GM12878 (cell line): ENCODE data around the gene IGSF6. TPM values are rescaled to one million over a fixed set of nuclear protein-coding genes. Genes with fewer than 3 reads are reported as not detected.

ENCODE experiments used
- ATAC-seq: fragments of 200-7000 bp; cut with Tn5 transposase; 3 replicates; pipeline ENCODE4 v1.9.1; 2020; ENCODE audit warnings: mild to moderate bottlenecking, moderate library complexity
- BruUV-seq: library from RNA; stranded (reverse); fragments of 400-500 nt; replicated peaks from 2 replicates; lab custom pipeline; 2021; lab: Mats Ljungman, UMichigan
- CTCF ChIA-PET: fragments of 300-600 bp; sonication (Branson Sonifier 250); formaldehyde crosslinking; extraction: SDS; loops from one replicate; lab custom pipeline; 2021; ENCODE audit warnings: inconsistent platforms; lab: Yijun Ruan, JAX
- POLR2A ChIA-PET: fragments of 350-600 bp; formaldehyde crosslinking; extraction: SDS; loops from one replicate; lab custom pipeline; 2021; ENCODE audit warnings: inconsistent platforms; lab: Charles Lee
- RAD21 ChIA-PET: fragments of 300-600 bp; sonication (Branson Sonifier 250); formaldehyde crosslinking; loops from one replicate; lab custom pipeline; 2023; ENCODE audit warnings: antibody characterized with exemption; ENCODE audit not compliant: unreplicated experiment; lab: Charles Lee
- SMC1A ChIA-PET: fragments of 300-600 bp; sonication (Branson Sonifier 250); formaldehyde crosslinking; loops from one replicate; lab custom pipeline; 2023; ENCODE audit not compliant: unreplicated experiment, uncharacterized antibody; lab: Charles Lee
- DNase-seq: peaks from one replicate; pipeline ENCODE4 v3.0.0-alpha.2; 2011; ENCODE audit warnings: low read depth, low spot score
- FAIRE-seq: peaks from 3 replicates; lab custom pipeline; 2011; peaks lifted over from hg19 to GRCh38; lab: Jason Lieb, UNC
- H2AFZ ChIP-seq: 2 replicates; pipeline ENCODE4 v1.6.0; 2011; ENCODE audit warnings: low read depth, low read length, control low read depth; ENCODE audit not compliant: control insufficient read depth
- H3K27ac ChIP-seq: 2 replicates; pipeline ENCODE4 v1.5.1; 2011; ENCODE audit warnings: control low read depth; ENCODE audit not compliant: control insufficient read depth, insufficient read depth
- H3K27me3 ChIP-seq, 2 experiments: replicated peaks in 1 of 2; 2 replicates each; pipeline versions ENCODE4 v1.6.0 to v1.6.1; 2011; ENCODE audit warnings: low read length in 1 of 2; ENCODE audit not compliant: control insufficient read depth in 2 of 2, insufficient read depth in 2 of 2
- H3K36me3 ChIP-seq, 2 experiments: 2 replicates each; pipeline ENCODE4 v1.5.1; 2011; ENCODE audit warnings: low read length in 1 of 2; ENCODE audit not compliant: control insufficient read depth in 2 of 2, insufficient read depth in 2 of 2
- H3K4me1 ChIP-seq: 2 replicates; pipeline ENCODE4 v1.6.1; 2011; ENCODE audit warnings: mild to moderate bottlenecking, low read length, moderate library complexity, mixed read lengths; ENCODE audit not compliant: control insufficient read depth, insufficient read depth
- H3K4me2 ChIP-seq: 2 replicates; pipeline ENCODE4 v1.6.0; 2011; ENCODE audit warnings: control low read depth; ENCODE audit not compliant: control insufficient read depth, insufficient read depth
- H3K4me3 ChIP-seq: fragments of 200-600 bp; sonication (generic); 2 replicates; pipeline ENCODE4 v1.5.1; 2016
- H3K79me2 ChIP-seq: 2 replicates; pipeline ENCODE4 v1.6.0; 2011; ENCODE audit warnings: low read length; ENCODE audit not compliant: control insufficient read depth, insufficient read depth
- H3K9ac ChIP-seq: 2 replicates; pipeline ENCODE4 v1.8.0; 2011; ENCODE audit warnings: low read length, control low read depth, mixed read lengths; ENCODE audit not compliant: control insufficient read depth, insufficient read depth
- H3K9me3 ChIP-seq: replicated peaks from 3 replicates; pipeline ENCODE4 v1.5.1; 2011; ENCODE audit warnings: mild to moderate bottlenecking, low read length; ENCODE audit not compliant: control insufficient read depth, insufficient read depth
- H4K20me1 ChIP-seq: 2 replicates; pipeline ENCODE4 v1.6.0; 2011; ENCODE audit not compliant: control insufficient read depth, insufficient read depth
- BHLHE40 ChIP-seq, 2 experiments: fragments of 450-650 bp in 1 of 2; IDR thresholded peaks; 2 replicates each; pipeline ENCODE4 v1.6.1; 2011 to 2017; ENCODE audit warnings: low read depth in 2 of 2, borderline replicate concordance in 1 of 2, improper control_type of control experiment in 1 of 2, low read length in 1 of 2, mild to moderate bottlenecking in 1 of 2
- CEBPZ ChIP-seq: fragments of 150-350 bp; IDR thresholded peaks from 2 replicates; pipeline ENCODE4 v1.6.1; 2016; ENCODE audit warnings: low read depth, low read length
- E2F8 ChIP-seq: fragments of 450-650 bp; IDR thresholded peaks from 2 replicates; pipeline ENCODE4 v1.6.1; 2018; ENCODE audit warnings: mild to moderate bottlenecking, low read depth, moderate library complexity; ENCODE audit not compliant: partially characterized antibody
- ETV6 ChIP-seq, 2 experiments: fragments of 450-650 bp in 1 of 2; IDR thresholded peaks in 1 of 2; conservative IDR thresholded peaks in 1 of 2; 2 replicates each; pipeline ENCODE4 v1.6.1; 2014; ENCODE audit warnings: antibody characterized with exemption in 1 of 2, borderline replicate concordance in 1 of 2, low read depth in 1 of 2, mild to moderate bottlenecking in 1 of 2, moderate library complexity in 1 of 2
- GABPA ChIP-seq: IDR thresholded peaks from 2 replicates; pipeline ENCODE4 v1.6.1; 2014; ENCODE audit warnings: antibody characterized with exemption, low read depth, mild to moderate bottlenecking, inconsistent platforms
- IKZF1 ChIP-seq: fragments of 450-650 bp; conservative IDR thresholded peaks from 2 replicates; pipeline ENCODE4 v1.6.1; 2017; ENCODE audit warnings: antibody characterized with exemption, mild to moderate bottlenecking
- JUND ChIP-seq: IDR thresholded peaks from 2 replicates; pipeline ENCODE4 v1.6.1; 2012; ENCODE audit warnings: low read depth, mild to moderate bottlenecking, low read length, improper control_type of control experiment, moderate library complexity
- NFYA ChIP-seq: IDR thresholded peaks from 2 replicates; pipeline ENCODE4 v1.6.1; 2011; ENCODE audit warnings: low read depth, mild to moderate bottlenecking, low read length, improper control_type of control experiment, borderline replicate concordance
- POLR2AphosphoS5 ChIP-seq: IDR thresholded peaks from 2 replicates; pipeline ENCODE4 v1.6.1; 2011; ENCODE audit warnings: mild to moderate bottlenecking, low read length, inconsistent platforms
- SMC3 ChIP-seq: IDR thresholded peaks from 2 replicates; pipeline ENCODE4 v1.6.1; 2011; ENCODE audit warnings: low read length, improper control_type of control experiment, borderline replicate concordance
- TCF12 ChIP-seq: IDR thresholded peaks from 2 replicates; pipeline ENCODE4 v1.6.1; 2011; ENCODE audit warnings: low read depth, mild to moderate bottlenecking, low read length
- TCF3 ChIP-seq: IDR thresholded peaks from 2 replicates; pipeline ENCODE4 v1.6.1; 2012; ENCODE audit warnings: low read depth, mild to moderate bottlenecking, low read length, borderline replicate concordance; ENCODE audit not compliant: insufficient read depth
- WGBS: methylation state at CpG from one replicate; pipeline ENCODE4 v1.1.6; 2016; ENCODE audit warnings: low lambda C conversion rate; ENCODE audit not compliant: insufficient replicate concordance, insufficient coverage; ENCODE audit errors: missing lambda C conversion rate; 5-methylcytosine and 5-hydroxymethylcytosine counted together
- in situ Hi-C: fragments of 300-500 bp; cut with MboI; formaldehyde crosslinking; loops from 9 replicates; pipeline ENCODE4 v1.14.3; 2018; ENCODE audit warnings: mixed read lengths
- intact Hi-C: fragments of 100-400 bp; cut with micrococcal nuclease; formaldehyde crosslinking; loops from one replicate; pipeline ENCODE4 v1.14.2; 2022; ENCODE audit not compliant: unreplicated experiment
- polyA plus RNA-seq, 11 experiments: library from polyadenylated mRNA; depleted of rRNA in 4 of 11; unstranded in 6 of 11; stranded (reverse) in 5 of 11; fragments of >200 nt; fragmentation: Nextera tagmentation in 4 of 11; fragmentation: Illumina TruSeq in 1 of 11; extraction: Ambion mirVana in 4 of 11; extraction: Trizol in 1 of 11; gene quantifications; 1 replicate in 1 of 11; 2 replicates in 10 of 11; pipeline versions ENCODE4 v1.2.1 to v1.2.3, GENCODE V29; 2011 to 2016; ENCODE audit warnings: inconsistent platforms in 2 of 11, missing spikeins in 2 of 11, low read depth in 1 of 11
- total RNA-seq, 4 experiments: library from RNA; depleted of rRNA in 3 of 4; stranded (reverse); fragments of >200 nt in 3 of 4; fragmentation: Illumina TruSeq in 1 of 4; extraction: Trizol in 1 of 4; gene quantifications; 2 replicates each; pipeline versions ENCODE4 v1.2.1 to v1.2.3, GENCODE V29; 2013 to 2021
- TF ChIP-seq, protein P1 (sequence below): fragments of 450-650 bp; conservative IDR thresholded peaks from 2 replicates; pipeline ENCODE4 v1.6.1; 2017; ENCODE audit warnings: mild to moderate bottlenecking, moderate library complexity
- TF ChIP-seq, protein P2 (sequence below): IDR thresholded peaks from 2 replicates; pipeline ENCODE4 v1.6.1; 2012; ENCODE audit warnings: low read length, inconsistent platforms

The IGSF6 gene
- total and polyA plus RNA-seq, 10 of the 15 experiments (the other 5 are each of a cell fraction or from before 2014, with no cell fraction given) = 0.32 to 1.2 (median 0.72) TPM

GRCh38 chr16:21651515-21651914 lies 893 bp downstream of the IGSF6 start:
- 82% methylated on average over 3 of the region's 3 CpGs for WGBS
- H4K20me1 ChIP-seq = no peaks in the 10 kb centered on the region
- no peaks in the 10 kb centered on the region for H3K79me2 ChIP-seq
- ATAC-seq = no peak
- intact Hi-C loops (no loop called here), in situ Hi-C loops (loop anchor here (10.0 kb wide), 1 partner anchor 53 kb away; no protein-coding TSS in a partner anchor)
- no TSS peak for BruUV-seq
- H3K9ac ChIP-seq = no peak overlapping the region
- no peak overlapping the region for H2AFZ ChIP-seq
- ChIA-PET CTCF (interaction anchor here (1.0 to 1.5 kb wide), 4 partner anchors 10 to 59 kb away, joined by 3 read pairs; no protein-coding TSS in a partner anchor), POLR2A (no interaction called here), SMC1A (interaction anchor here (0.7 kb wide), 1 partner anchor 11 kb away, joined by 3 read pairs; no protein-coding TSS in a partner anchor), RAD21 (interaction anchor here (0.6 to 1.5 kb wide), 2 partner anchors 9 to 298 kb away, joined by 3 to 4 read pairs; no protein-coding TSS in a partner anchor)
- DNase-seq = no peak
- H3K27me3 ChIP-seq = no peaks in the 10 kb centered on the region
- no peak overlapping the region for H3K4me3 ChIP-seq
- peaks cover 0 to 3% of the 10 kb centered on the region in 2 experiments; a peak in 2 of 4 replicates for H3K36me3 ChIP-seq
- H3K27ac ChIP-seq = no peak overlapping the region
- no peak overlapping the region for H3K4me2 ChIP-seq
- peaks cover 27% of the 10 kb centered on the region for H3K4me1 ChIP-seq
- no peaks in the 10 kb centered on the region for H3K9me3 ChIP-seq
- no peak for FAIRE-seq
- no peak for TF ChIP-seq IKZF1
- TF ChIP-seq, protein P1, sequence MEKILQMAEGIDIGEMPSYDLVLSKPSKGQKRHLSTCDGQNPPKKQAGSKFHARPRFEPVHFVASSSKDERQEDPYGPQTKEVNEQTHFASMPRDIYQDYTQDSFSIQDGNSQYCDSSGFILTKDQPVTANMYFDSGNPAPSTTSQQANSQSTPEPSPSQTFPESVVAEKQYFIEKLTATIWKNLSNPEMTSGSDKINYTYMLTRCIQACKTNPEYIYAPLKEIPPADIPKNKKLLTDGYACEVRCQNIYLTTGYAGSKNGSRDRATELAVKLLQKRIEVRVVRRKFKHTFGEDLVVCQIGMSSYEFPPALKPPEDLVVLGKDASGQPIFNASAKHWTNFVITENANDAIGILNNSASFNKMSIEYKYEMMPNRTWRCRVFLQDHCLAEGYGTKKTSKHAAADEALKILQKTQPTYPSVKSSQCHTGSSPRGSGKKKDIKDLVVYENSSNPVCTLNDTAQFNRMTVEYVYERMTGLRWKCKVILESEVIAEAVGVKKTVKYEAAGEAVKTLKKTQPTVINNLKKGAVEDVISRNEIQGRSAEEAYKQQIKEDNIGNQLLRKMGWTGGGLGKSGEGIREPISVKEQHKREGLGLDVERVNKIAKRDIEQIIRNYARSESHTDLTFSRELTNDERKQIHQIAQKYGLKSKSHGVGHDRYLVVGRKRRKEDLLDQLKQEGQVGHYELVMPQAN = no peak
- no peak for TF ChIP-seq JUND
- TF ChIP-seq TCF3 = no peak
- TF ChIP-seq NFYA = no peak
- no peak for TF ChIP-seq TCF12
- TF ChIP-seq CEBPZ = no peak
- TF ChIP-seq, protein P2, sequence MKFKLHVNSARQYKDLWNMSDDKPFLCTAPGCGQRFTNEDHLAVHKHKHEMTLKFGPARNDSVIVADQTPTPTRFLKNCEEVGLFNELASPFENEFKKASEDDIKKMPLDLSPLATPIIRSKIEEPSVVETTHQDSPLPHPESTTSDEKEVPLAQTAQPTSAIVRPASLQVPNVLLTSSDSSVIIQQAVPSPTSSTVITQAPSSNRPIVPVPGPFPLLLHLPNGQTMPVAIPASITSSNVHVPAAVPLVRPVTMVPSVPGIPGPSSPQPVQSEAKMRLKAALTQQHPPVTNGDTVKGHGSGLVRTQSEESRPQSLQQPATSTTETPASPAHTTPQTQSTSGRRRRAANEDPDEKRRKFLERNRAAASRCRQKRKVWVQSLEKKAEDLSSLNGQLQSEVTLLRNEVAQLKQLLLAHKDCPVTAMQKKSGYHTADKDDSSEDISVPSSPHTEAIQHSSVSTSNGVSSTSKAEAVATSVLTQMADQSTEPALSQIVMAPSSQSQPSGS = no peak
- TF ChIP-seq POLR2AphosphoS5 = no peak
- no peak for TF ChIP-seq GABPA
- no peak for TF ChIP-seq BHLHE40 (IDR thresholded peaks at IDR 0.05; ENCODE audit: borderline replicate concordance in 1 of 2, low read depth in 2 of 2, low read length in 1 of 2)
- no peak for TF ChIP-seq E2F8
- no peak for TF ChIP-seq SMC3
- TF ChIP-seq ETV6 (conservative IDR thresholded peaks at IDR 0.05 in 1 of 2, IDR thresholded peaks at IDR 0.05 in 1 of 2; ENCODE audit: borderline replicate concordance in 1 of 2, low read depth in 1 of 2) = no peak
